WTC11 (cell line): ENCODE results near the gene TMTC3. TPM values are rescaled to one million over a fixed set of nuclear protein-coding genes. Genes with fewer than 3 reads are reported as not detected.
A peak's percentile ranks its signal among the peaks of the same experiment; 100 is the strongest.

Experiments used
- ATAC-seq: fragments of 200-7000 bp; cut with Tn5 transposase; 2 replicates; pipeline ENCODE4 v1.10.0; 2021; ENCODE audit warnings: mild to moderate bottlenecking, moderate library complexity
- CTCF ChIA-PET: fragments of 300-600 bp; sonication (Branson Sonifier 250); formaldehyde crosslinking; loops from one replicate; lab custom pipeline; 2021; ENCODE audit warnings: antibody characterized with exemption; lab: Charles Lee
- POLR2A ChIA-PET: fragments of 350-600 bp; sonication (Branson Sonifier 250); formaldehyde crosslinking; loops from one replicate; lab custom pipeline; 2021; ENCODE audit warnings: antibody characterized with exemption; lab: Charles Lee
- DNase-seq: peaks from one replicate; pipeline ENCODE4 v3.0.0; 2021; ENCODE audit warnings: low spot score
- H3K27ac Mint-ChIP-seq: 2 replicates; pipeline ENCODE4 v1.8.0; 2021; ENCODE audit warnings: mixed read lengths
- H3K27me3 Mint-ChIP-seq: 2 replicates; pipeline ENCODE4 v1.8.0; 2021; ENCODE audit warnings: low read depth, mild to moderate bottlenecking, moderate library complexity, mixed read lengths
- H3K36me3 Mint-ChIP-seq: 2 replicates; pipeline ENCODE4 v1.8.0; 2021; ENCODE audit warnings: mixed read lengths
- H3K4me1 Mint-ChIP-seq: 2 replicates; pipeline ENCODE4 v1.8.0; 2022; ENCODE audit warnings: mixed read lengths
- H3K4me3 Mint-ChIP-seq: 2 replicates; pipeline ENCODE4 v1.8.0; 2021; ENCODE audit warnings: mild to moderate bottlenecking, moderate library complexity, mixed read lengths
- H3K9me3 Mint-ChIP-seq: 2 replicates; pipeline ENCODE4 v1.8.0; 2021; ENCODE audit warnings: mixed read lengths
- CREM ChIP-seq: sonication (generic); formaldehyde crosslinking; IDR thresholded peaks from 2 replicates; pipeline ENCODE4 v1.8.1; 2022; ENCODE audit warnings: mild to moderate bottlenecking, missing genetic modification reagents, moderate library complexity
- ESRRA ChIP-seq: sonication (generic); formaldehyde crosslinking; IDR thresholded peaks from 2 replicates; pipeline ENCODE4 v1.8.1; 2022; ENCODE audit warnings: mild to moderate bottlenecking, missing genetic modification reagents, borderline replicate concordance
- MYBL2 ChIP-seq: sonication (generic); formaldehyde crosslinking; IDR thresholded peaks from 2 replicates; pipeline ENCODE4 v1.8.1; 2023; ENCODE audit warnings: mild to moderate bottlenecking, moderate library complexity, missing genetic modification reagents
- NR2C2 ChIP-seq: sonication (generic); formaldehyde crosslinking; IDR thresholded peaks from 2 replicates; pipeline ENCODE4 v1.8.0; 2022; ENCODE audit warnings: mild to moderate bottlenecking, missing genetic modification reagents
- NR3C1 ChIP-seq: sonication (generic); formaldehyde crosslinking; conservative IDR thresholded peaks from 2 replicates; pipeline ENCODE4 v1.8.1; 2023; ENCODE audit warnings: low read depth, mild to moderate bottlenecking, missing genetic modification reagents
- SMAD3 ChIP-seq: sonication (generic); formaldehyde crosslinking; IDR thresholded peaks from 2 replicates; pipeline ENCODE4 v1.8.0; 2022; ENCODE audit warnings: missing genetic modification reagents, mild to moderate bottlenecking, borderline replicate concordance
- SP1 ChIP-seq: sonication (generic); formaldehyde crosslinking; conservative IDR thresholded peaks from 2 replicates; pipeline ENCODE4 v1.8.1; 2022; ENCODE audit warnings: missing genetic modification reagents
- ZNF416 ChIP-seq: fragments of 250-450 bp; sonication (Bioruptor Pico); IDR thresholded peaks from 2 replicates; pipeline ENCODE4 v1.9.0; 2021; ENCODE audit warnings: mild to moderate bottlenecking, inconsistent platforms
- ZNF423 ChIP-seq: fragments of 250-450 bp; sonication (Bioruptor Pico); IDR thresholded peaks from 2 replicates; pipeline ENCODE4 v2.1.2; 2022; ENCODE audit warnings: mild to moderate bottlenecking, moderate library complexity
- total RNA-seq: library from RNA; stranded (reverse); gene quantifications from 3 replicates; pipeline ENCODE4 v1.2.3, GENCODE V29; 2021
- TF ChIP-seq, protein P1 (sequence below): sonication (generic); formaldehyde crosslinking; IDR thresholded peaks from 2 replicates; pipeline ENCODE4 v1.8.1; 2022; ENCODE audit warnings: mild to moderate bottlenecking, missing genetic modification reagents, moderate library complexity, borderline replicate concordance
- TF ChIP-seq, protein P2 (sequence below): fragments of 250-450 bp; sonication (Bioruptor Pico); IDR thresholded peaks from 2 replicates; pipeline ENCODE4 v1.9.0; 2021; ENCODE audit warnings: moderate library complexity, mild to moderate bottlenecking, inconsistent platforms, borderline replicate concordance
- TF ChIP-seq, protein P3 (sequence below): sonication (generic); formaldehyde crosslinking; IDR thresholded peaks from 2 replicates; pipeline ENCODE4 v1.8.0; 2022; ENCODE audit warnings: mild to moderate bottlenecking, missing genetic modification reagents
- TF ChIP-seq, protein P4 (sequence below): sonication (generic); formaldehyde crosslinking; IDR thresholded peaks from 2 replicates; pipeline ENCODE4 v1.8.1; 2023; ENCODE audit warnings: mild to moderate bottlenecking, missing genetic modification reagents, moderate library complexity
- TF ChIP-seq, protein P5 (sequence below): sonication (generic); formaldehyde crosslinking; IDR thresholded peaks from 2 replicates; pipeline ENCODE4 v1.8.0; 2022; ENCODE audit warnings: missing genetic modification reagents
- TF ChIP-seq, protein P6 (sequence below): fragments of 250-450 bp; sonication (Bioruptor Pico); IDR thresholded peaks from 2 replicates; pipeline ENCODE4 v1.8.0; 2021; ENCODE audit warnings: mild to moderate bottlenecking
- TF ChIP-seq, protein P7 (sequence below): sonication (generic); formaldehyde crosslinking; IDR thresholded peaks from 2 replicates; pipeline ENCODE4 v1.8.0; 2023; ENCODE audit warnings: missing genetic modification reagents
- TF ChIP-seq, protein P8 (sequence below): sonication (generic); formaldehyde crosslinking; IDR thresholded peaks from 2 replicates; pipeline ENCODE4 v1.8.0; 2022; ENCODE audit warnings: mild to moderate bottlenecking, missing genetic modification reagents

The TMTC3 gene
- total RNA-seq, 1 experiment from 2014 or later: 38.8 TPM

DNA sequence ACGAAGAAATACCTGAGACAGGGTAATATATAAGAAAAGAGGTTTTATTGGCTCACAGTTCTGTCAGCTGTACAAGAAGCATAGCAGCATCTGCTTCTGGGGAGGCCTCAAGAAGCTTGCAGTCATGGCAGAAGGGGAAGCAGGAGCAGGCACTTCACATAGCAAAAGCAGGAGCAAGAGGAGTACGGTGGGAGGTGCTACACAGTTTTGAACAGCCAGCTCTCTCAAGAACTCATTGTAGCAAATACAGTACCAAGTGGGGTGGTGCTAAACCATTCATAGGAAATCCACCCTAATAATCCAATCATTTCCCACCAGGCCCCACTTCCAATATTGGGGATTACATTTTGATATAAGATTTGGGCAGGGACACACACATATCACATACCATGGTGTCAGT lies 8.0 kb downstream of the TMTC3 start (continued):
- TF ChIP-seq, protein P1, sequence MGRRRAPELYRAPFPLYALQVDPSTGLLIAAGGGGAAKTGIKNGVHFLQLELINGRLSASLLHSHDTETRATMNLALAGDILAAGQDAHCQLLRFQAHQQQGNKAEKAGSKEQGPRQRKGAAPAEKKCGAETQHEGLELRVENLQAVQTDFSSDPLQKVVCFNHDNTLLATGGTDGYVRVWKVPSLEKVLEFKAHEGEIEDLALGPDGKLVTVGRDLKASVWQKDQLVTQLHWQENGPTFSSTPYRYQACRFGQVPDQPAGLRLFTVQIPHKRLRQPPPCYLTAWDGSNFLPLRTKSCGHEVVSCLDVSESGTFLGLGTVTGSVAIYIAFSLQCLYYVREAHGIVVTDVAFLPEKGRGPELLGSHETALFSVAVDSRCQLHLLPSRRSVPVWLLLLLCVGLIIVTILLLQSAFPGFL: no peak

DNA sequence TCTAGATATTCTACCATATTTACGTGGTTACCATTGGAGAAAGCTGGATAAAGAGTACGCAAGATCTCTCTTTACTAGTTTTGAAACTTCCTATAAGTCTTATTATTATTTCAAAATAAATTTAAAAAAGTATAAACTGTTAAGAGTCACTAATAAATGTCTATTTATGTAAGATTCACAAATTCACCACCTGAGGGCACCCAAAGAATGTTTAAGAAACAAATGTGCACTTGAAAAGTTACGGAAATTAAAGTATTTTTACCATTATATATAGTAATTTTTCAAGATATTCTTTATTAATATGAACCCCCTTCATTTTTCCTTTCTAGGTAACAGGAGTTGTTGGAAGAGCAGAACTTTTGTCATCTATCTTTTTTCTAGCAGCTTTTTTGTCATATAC lies 11.9 kb downstream of the TMTC3 start:
- TF ChIP-seq, protein P2, sequence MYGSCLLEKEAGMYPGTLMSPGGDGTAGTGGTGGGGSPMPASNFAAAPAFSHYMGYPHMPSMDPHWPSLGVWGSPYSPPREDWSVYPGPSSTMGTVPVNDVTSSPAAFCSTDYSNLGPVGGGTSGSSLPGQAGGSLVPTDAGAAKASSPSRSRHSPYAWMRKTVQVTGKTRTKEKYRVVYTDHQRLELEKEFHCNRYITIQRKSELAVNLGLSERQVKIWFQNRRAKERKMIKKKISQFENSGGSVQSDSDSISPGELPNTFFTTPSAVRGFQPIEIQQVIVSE (CRISPR knock-in tag): no peak
- TF ChIP-seq MYBL2: no peak
- TF ChIP-seq, protein P3, sequence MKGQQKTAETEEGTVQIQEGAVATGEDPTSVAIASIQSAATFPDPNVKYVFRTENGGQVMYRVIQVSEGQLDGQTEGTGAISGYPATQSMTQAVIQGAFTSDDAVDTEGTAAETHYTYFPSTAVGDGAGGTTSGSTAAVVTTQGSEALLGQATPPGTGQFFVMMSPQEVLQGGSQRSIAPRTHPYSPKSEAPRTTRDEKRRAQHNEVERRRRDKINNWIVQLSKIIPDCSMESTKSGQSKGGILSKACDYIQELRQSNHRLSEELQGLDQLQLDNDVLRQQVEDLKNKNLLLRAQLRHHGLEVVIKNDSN (CRISPR knock-in tag): no peak
- Mint-ChIP-seq H3K4me1 (peaks cover 37% of the 10 kb centered on the region), H3K9me3 (no peaks in the 10 kb centered on the region), H3K27ac (no peak overlapping the region), H3K4me3 (no peak overlapping the region), H3K27me3 (no peaks in the 10 kb centered on the region), H3K36me3 (no peaks in the 10 kb centered on the region)
- ChIA-PET CTCF (no interaction called here), POLR2A (no interaction called here)
- DNase-seq (no peak), ATAC-seq (no peak)

DNA sequence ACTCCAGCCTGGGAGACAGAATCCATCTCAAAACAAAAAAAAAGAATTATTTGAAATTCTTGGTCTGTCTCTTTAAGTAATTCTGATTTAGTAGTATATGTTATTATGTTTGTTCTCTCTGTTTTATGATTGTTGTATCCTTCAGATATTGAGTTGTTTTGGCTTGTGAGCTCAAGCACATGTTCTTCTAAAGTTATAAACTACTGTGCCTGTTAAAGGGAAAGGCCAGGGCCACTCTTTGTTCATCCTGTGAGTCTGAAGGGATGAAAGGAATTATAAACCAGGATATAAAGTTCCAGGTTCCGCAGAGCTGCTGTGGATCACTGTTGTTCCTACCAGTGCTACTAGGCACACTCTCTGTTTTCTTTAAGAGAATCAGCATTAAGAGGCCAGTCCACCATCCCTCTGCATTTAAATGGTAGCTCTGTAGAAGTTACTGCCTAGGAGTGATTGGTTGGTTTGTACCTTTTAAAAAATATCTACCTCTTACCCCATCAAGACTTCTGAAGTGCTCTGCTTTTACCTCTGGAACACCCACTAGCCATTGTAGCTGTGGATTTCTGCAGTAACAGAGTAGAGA lies 14.1 kb downstream of the TMTC3 start:
- H3K4me3 Mint-ChIP-seq: no peak overlapping the region
- TF ChIP-seq ZNF416 (CRISPR knock-in tag) (no peak), ZNF423 (no peak), ESRRA (no peak), SP1 (CRISPR knock-in tag) (no peak), SMAD3 (CRISPR knock-in tag) (no peak), NR2C2 (CRISPR knock-in tag) (no peak), NR3C1 (no peak), CREM (CRISPR knock-in tag) (no peak)
- TF ChIP-seq, protein P4, sequence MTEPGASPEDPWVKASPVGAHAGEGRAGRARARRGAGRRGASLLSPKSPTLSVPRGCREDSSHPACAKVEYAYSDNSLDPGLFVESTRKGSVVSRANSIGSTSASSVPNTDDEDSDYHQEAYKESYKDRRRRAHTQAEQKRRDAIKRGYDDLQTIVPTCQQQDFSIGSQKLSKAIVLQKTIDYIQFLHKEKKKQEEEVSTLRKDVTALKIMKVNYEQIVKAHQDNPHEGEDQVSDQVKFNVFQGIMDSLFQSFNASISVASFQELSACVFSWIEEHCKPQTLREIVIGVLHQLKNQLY (CRISPR knock-in tag): no peak
- TF ChIP-seq, protein P5, sequence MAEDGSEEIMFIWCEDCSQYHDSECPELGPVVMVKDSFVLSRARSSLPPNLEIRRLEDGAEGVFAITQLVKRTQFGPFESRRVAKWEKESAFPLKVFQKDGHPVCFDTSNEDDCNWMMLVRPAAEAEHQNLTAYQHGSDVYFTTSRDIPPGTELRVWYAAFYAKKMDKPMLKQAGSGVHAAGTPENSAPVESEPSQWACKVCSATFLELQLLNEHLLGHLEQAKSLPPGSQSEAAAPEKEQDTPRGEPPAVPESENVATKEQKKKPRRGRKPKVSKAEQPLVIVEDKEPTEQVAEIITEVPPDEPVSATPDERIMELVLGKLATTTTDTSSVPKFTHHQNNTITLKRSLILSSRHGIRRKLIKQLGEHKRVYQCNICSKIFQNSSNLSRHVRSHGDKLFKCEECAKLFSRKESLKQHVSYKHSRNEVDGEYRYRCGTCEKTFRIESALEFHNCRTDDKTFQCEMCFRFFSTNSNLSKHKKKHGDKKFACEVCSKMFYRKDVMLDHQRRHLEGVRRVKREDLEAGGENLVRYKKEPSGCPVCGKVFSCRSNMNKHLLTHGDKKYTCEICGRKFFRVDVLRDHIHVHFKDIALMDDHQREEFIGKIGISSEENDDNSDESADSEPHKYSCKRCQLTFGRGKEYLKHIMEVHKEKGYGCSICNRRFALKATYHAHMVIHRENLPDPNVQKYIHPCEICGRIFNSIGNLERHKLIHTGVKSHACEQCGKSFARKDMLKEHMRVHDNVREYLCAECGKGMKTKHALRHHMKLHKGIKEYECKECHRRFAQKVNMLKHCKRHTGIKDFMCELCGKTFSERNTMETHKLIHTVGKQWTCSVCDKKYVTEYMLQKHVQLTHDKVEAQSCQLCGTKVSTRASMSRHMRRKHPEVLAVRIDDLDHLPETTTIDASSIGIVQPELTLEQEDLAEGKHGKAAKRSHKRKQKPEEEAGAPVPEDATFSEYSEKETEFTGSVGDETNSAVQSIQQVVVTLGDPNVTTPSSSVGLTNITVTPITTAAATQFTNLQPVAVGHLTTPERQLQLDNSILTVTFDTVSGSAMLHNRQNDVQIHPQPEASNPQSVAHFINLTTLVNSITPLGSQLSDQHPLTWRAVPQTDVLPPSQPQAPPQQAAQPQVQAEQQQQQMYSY (CRISPR knock-in tag): no peak
- TF ChIP-seq, protein P6, sequence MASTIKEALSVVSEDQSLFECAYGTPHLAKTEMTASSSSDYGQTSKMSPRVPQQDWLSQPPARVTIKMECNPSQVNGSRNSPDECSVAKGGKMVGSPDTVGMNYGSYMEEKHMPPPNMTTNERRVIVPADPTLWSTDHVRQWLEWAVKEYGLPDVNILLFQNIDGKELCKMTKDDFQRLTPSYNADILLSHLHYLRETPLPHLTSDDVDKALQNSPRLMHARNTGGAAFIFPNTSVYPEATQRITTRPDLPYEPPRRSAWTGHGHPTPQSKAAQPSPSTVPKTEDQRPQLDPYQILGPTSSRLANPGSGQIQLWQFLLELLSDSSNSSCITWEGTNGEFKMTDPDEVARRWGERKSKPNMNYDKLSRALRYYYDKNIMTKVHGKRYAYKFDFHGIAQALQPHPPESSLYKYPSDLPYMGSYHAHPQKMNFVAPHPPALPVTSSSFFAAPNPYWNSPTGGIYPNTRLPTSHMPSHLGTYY (CRISPR knock-in tag): no peak
- TF ChIP-seq, protein P1: no peak
- TF ChIP-seq, protein P7, sequence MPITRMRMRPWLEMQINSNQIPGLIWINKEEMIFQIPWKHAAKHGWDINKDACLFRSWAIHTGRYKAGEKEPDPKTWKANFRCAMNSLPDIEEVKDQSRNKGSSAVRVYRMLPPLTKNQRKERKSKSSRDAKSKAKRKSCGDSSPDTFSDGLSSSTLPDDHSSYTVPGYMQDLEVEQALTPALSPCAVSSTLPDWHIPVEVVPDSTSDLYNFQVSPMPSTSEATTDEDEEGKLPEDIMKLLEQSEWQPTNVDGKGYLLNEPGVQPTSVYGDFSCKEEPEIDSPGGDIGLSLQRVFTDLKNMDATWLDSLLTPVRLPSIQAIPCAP (CRISPR knock-in tag): no peak
- TF ChIP-seq, protein P8, sequence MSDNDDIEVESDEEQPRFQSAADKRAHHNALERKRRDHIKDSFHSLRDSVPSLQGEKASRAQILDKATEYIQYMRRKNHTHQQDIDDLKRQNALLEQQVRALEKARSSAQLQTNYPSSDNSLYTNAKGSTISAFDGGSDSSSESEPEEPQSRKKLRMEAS: no peak
- DNase-seq (no peak), ATAC-seq (peak; percentile 61)
- ChIA-PET POLR2A (no interaction called here), CTCF (interaction anchor here (0.7 kb wide), 1 partner anchor 103 kb away, joined by 3 read pairs; no protein-coding TSS in a partner anchor)
- H3K27ac Mint-ChIP-seq: peak overlapping the region; percentile 46
- no peaks in the 10 kb centered on the region for H3K27me3 Mint-ChIP-seq
- H3K36me3 Mint-ChIP-seq: no peaks in the 10 kb centered on the region
- no peaks in the 10 kb centered on the region for H3K9me3 Mint-ChIP-seq
- peaks cover 41% of the 10 kb centered on the region for H3K4me1 Mint-ChIP-seq
